OCI-LY1 (cell line): ENCODE data around the gene ITFG1.

Experiments
- CTCF ChIP-seq: fragments of 200-600 bp; sonication (generic), shearing (Covaris generic); IDR thresholded peaks from 2 replicates; pipeline ENCODE4 v1.5.1; 2017; ENCODE audit warnings: mild to moderate bottlenecking, antibody characterized with exemption, low read length, moderate library complexity, mixed read lengths
- EZH2 ChIP-seq: fragments of 200-600 bp; sonication (generic), shearing (Covaris generic); IDR thresholded peaks from 2 replicates; pipeline ENCODE4 v1.8.0; 2017; ENCODE audit warnings: borderline replicate concordance, mixed run types, mild to moderate bottlenecking, antibody characterized with exemption, low read length, moderate library complexity, mixed read lengths

GRCh38 chr16:47458331-47458730, 2.5 kb downstream of the ITFG1 start:
- no peak for TF ChIP-seq CTCF
- TF ChIP-seq EZH2 = no peak
